Medulla oblongata (tissue), 1 donor: ENCODE data around the gene BABAM2.
"Not testable (repeated sequence)": the region's sequence is repeated elsewhere in the genome, so short reads cannot be mapped to it uniquely, and the experiment has no call there.

Experiments
- DNase-seq: peaks from one replicate; pipeline ENCODE4 v3.0.0-alpha.2; 2015; ENCODE audit errors: extremely low spot score

Gene BABAM2

GRCh38 chr2:27878825-27879224 lies 11.7 kb upstream of the BABAM2 start:
- no peak for DNase-seq

GRCh38 chr2:27881815-27882583 lies 8.5 kb upstream of the BABAM2 start:
- DNase-seq = not testable (repeated sequence)

GRCh38 chr2:27882584-27882922 lies 8.0 kb upstream of the BABAM2 start:
- not testable (repeated sequence) for DNase-seq

GRCh38 chr2:27884601-27885000 lies 5.9 kb upstream of the BABAM2 start:
- no peak for DNase-seq

GRCh38 chr2:27885234-27885633 lies 5.3 kb upstream of the BABAM2 start:
- no peak for DNase-seq

- no peak for DNase-seq
Observed at GRCh38 chr2:27885661-27886060, 4.9 kb upstream of the BABAM2 start.

GRCh38 chr2:27886322-27886721 lies 4.2 kb upstream of the BABAM2 start:
- no peak for DNase-seq

GRCh38 chr2:27887111-27887510 lies 3.4 kb upstream of the BABAM2 start:
- no peak for DNase-seq

- no peak for DNase-seq
Observed at GRCh38 chr2:27887830-27888229, 2.7 kb upstream of the BABAM2 start.

GRCh38 chr2:27888790-27889189 lies 1.7 kb upstream of the BABAM2 start:
- no peak for DNase-seq

- DNase-seq = no peak
Observed at GRCh38 chr2:27889774-27890145, 769 bp upstream of the BABAM2 start.

- DNase-seq = peak; percentile 87
Observed at GRCh38 chr2:27890924-27891672, 569 bp downstream of the BABAM2 start.

- DNase-seq = no peak
Observed at GRCh38 chr2:27891673-27892105, 1.2 kb downstream of the BABAM2 start.

- no peak for DNase-seq
Observed at GRCh38 chr2:27893006-27893405, 2.5 kb downstream of the BABAM2 start.

GRCh38 chr2:27897717-27898116 lies 7.2 kb downstream of the BABAM2 start:
- peak; percentile 38 for DNase-seq

- no peak for DNase-seq
Observed at GRCh38 chr2:27901234-27901633, 10.7 kb downstream of the BABAM2 start.

- DNase-seq = no peak
Observed at GRCh38 chr2:27902098-27902497, 11.6 kb downstream of the BABAM2 start.

GRCh38 chr2:27903018-27903417 lies 12.5 kb downstream of the BABAM2 start:
- DNase-seq = no peak

GRCh38 chr2:27903649-27904404 lies 13.3 kb downstream of the BABAM2 start:
- no peak for DNase-seq

- DNase-seq = no peak
Observed at GRCh38 chr2:27904405-27904665, 13.8 kb downstream of the BABAM2 start.

GRCh38 chr2:27906074-27906473 lies 15.5 kb downstream of the BABAM2 start:
- DNase-seq = no peak

- no peak for DNase-seq
Observed at GRCh38 chr2:27907547-27907946, 17.0 kb downstream of the BABAM2 start.

GRCh38 chr2:27909901-27910300 lies 19.4 kb downstream of the BABAM2 start:
- DNase-seq = no peak
